ENCODE measurements around the gene CST8. TPM values are rescaled to one million over a fixed set of nuclear protein-coding genes. Genes with fewer than 3 reads are reported as not detected.
"Not testable (repeated sequence)": the region's sequence is repeated elsewhere in the genome, so short reads cannot be mapped to it uniquely, and the experiment has no call there.

Gene CST8
- total and polyA plus RNA-seq, 11 donors = not detected

DNA sequence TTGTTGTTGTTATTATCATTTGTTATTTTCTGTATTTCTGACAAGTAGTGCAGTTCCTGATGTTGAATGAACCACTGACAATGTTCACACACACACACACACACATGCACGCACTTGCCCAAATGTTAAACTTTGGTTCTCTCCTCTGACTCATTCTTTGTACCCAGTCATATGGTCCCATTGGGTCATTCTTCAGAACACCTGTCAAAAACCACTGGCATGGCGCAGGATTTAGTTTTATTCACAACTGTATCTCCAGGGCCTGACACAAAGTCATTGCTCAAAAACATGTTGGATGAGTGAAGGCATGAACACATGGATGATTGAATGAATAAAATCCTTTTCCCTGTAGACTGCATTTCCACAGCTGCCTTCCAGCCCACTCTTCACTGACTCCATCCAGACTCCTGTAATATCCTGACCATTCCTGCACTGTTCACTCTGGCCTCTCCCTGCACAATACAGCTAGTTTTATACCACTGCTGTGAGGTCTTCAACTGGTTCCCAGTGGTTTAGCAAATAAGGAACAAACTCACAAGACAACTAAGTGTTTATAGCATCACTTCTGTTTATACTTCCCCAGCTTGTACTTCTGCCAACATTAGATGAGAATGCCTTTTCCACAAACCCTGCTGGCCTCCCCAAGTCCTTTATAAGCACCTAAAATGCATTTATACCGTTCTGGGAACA, 31.3 kb upstream of the CST8 start:
- DNase-seq = no peak
- Histone ChIP-seq H3K36me3 (no peaks in the 10 kb centered on the region), H3K27ac (no peak overlapping the region), H3K4me1 (no peaks in the 10 kb centered on the region), H3K27me3 (peaks cover 0 to 14% (median 0%) of the 10 kb centered on the region in 9 donors), H3K9me3 (peaks cover 0 to 7% (median 0%) of the 10 kb centered on the region in 12 donors), H3K4me3 (no peak overlapping the region)
- 55 to 80% (median 77%) methylated on average over 3 of the region's 3 CpGs for WGBS, 4 donors
- intact Hi-C loops (cut with DNase I) = no loop called here
- TF ChIP-seq POLR2A (IDR thresholded peaks at IDR 0.05) (no peak), CTCF (IDR thresholded peaks at IDR 0.05) (no peak)
- ATAC-seq = no peak

GRCh38 chr20:23461180-23461579, 29.7 kb upstream of the CST8 start:
- TF ChIP-seq CTCF (IDR thresholded peaks at IDR 0.05) (no peak), POLR2A (IDR thresholded peaks at IDR 0.05) (no peak)
- no peak for ATAC-seq
- Histone ChIP-seq H3K27me3 (peaks cover 0 to 14% (median 0%) of the 10 kb centered on the region in 9 donors), H3K27ac (no peak overlapping the region), H3K36me3 (no peaks in the 10 kb centered on the region), H3K4me3 (no peak overlapping the region), H3K4me1 (no peaks in the 10 kb centered on the region), H3K9me3 (peaks cover 0 to 12% (median 0%) of the 10 kb centered on the region in 12 donors)
- intact Hi-C loops (cut with DNase I) = no loop called here
- DNase-seq = no peak
- WGBS, 4 donors = 0 to 96% (median 68%) methylated on average over 1 of the region's 1 CpG

GRCh38 chr20:23466961-23467360, 24.0 kb upstream of the CST8 start:
- 78 to 84% (median 82%) methylated on average over 3 of the region's 3 CpGs for WGBS, 4 donors
- ATAC-seq; H3K4me1 ChIP-seq; H3K27me3 ChIP-seq; H3K27ac ChIP-seq; intact Hi-C loops (cut with DNase I); H3K4me3 ChIP-seq; H3K36me3 ChIP-seq; DNase-seq: not testable (repeated sequence)
- peaks cover 0 to 26% (median 10%) of the 10 kb centered on the region in 12 donors for H3K9me3 ChIP-seq

DNA sequence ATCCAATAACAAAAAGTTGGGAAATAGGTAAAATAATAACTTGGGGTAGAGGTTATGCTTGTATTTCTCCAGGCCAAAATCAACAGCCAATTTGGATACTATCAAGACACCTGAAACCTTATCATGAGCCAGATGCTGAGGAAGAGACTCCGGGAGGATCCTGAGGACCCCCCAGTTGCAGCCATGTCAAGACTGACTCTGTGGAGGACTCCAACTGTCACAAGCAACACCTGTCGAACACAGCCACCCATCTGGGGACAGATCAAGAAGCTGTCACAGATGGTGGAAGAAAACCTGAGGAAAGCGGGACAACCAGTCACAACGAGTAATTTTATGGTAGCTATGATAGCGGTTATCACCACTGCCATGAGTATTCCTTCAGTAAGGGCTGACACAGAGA, 18.6 kb upstream of the CST8 start:
- 62 to 79% (median 71%) methylated on average over 5 of the region's 5 CpGs for WGBS, 4 donors
- not testable (repeated sequence) for H3K36me3 ChIP-seq, ATAC-seq

GRCh38 chr20:23473293-23473692, 17.6 kb upstream of the CST8 start:
- not testable (repeated sequence) for H3K36me3 ChIP-seq, H3K27ac ChIP-seq, H3K4me1 ChIP-seq, DNase-seq, ATAC-seq, H3K4me3 ChIP-seq, H3K9me3 ChIP-seq
- intact Hi-C loops (cut with DNase I) = loop anchor here in 1 of 10 donors (10.0 kb wide), 1 partner anchor 552 kb away; no protein-coding TSS in a partner anchor
- peaks cover 0 to 12% (median 0%) of the 10 kb centered on the region in 9 donors for H3K27me3 ChIP-seq
- WGBS, 4 donors = 13 to 37% (median 28%) methylated on average over 2 of the region's 2 CpGs

More for the DNA sequence above, 18.6 kb upstream of the CST8 start:
- H3K27me3 ChIP-seq = peaks cover 0 to 12% (median 0%) of the 10 kb centered on the region in 9 donors
- not testable (repeated sequence) for H3K4me1 ChIP-seq, H3K9me3 ChIP-seq, DNase-seq, H3K27ac ChIP-seq, H3K4me3 ChIP-seq
- intact Hi-C loops (cut with DNase I) = loop anchor here in 1 of 10 donors (10.0 kb wide), 1 partner anchor 552 kb away; no protein-coding TSS in a partner anchor
